Activated CD8-positive, alpha-beta T cell treated with anti-CD3 and anti-CD28 coated beads, Interleukin-2, amount 10 ng/mL, durations not matched to agents 7 days and 5 days (primary cell): ENCODE results near the gene SLC6A6. TPM values are rescaled to one million over a fixed set of nuclear protein-coding genes. Genes with fewer than 3 reads are reported as not detected.

Source experiments
- ATAC-seq: fragments of 150-1000 bp; cut with Tn5 transposase; one replicate; pipeline ENCODE4 v1.10.0; 2021; ENCODE audit warnings: moderate library complexity
- CTCF ChIA-PET: fragments of 350-600 bp; sonication (Branson Sonifier 250); formaldehyde crosslinking; loops from one replicate; lab custom pipeline; 2021; ENCODE audit warnings: antibody characterized with exemption; lab: Charles Lee
- POLR2A ChIA-PET: fragments of 350-600 bp; sonication (Branson Sonifier 250); formaldehyde crosslinking; loops from one replicate; lab custom pipeline; 2021; ENCODE audit warnings: antibody characterized with exemption; lab: Charles Lee
- DNase-seq: peaks from one replicate; pipeline ENCODE4 v3.0.0-alpha.2; 2020
- H3K27ac Mint-ChIP-seq: one replicate; pipeline ENCODE4 v1.8.0; 2021; ENCODE audit warnings: mild to moderate bottlenecking, mixed read lengths
- H3K27me3 Mint-ChIP-seq: one replicate; pipeline ENCODE4 v1.8.0; 2021; ENCODE audit warnings: low read depth, mixed read lengths
- H3K36me3 Mint-ChIP-seq: one replicate; pipeline ENCODE4 v1.8.0; 2021; ENCODE audit warnings: low read depth, mixed read lengths
- H3K4me1 Mint-ChIP-seq: one replicate; pipeline ENCODE4 v1.8.0; 2021; ENCODE audit warnings: low read depth, mixed read lengths
- H3K4me3 Mint-ChIP-seq: one replicate; pipeline ENCODE4 v1.8.0; 2021; ENCODE audit warnings: mild to moderate bottlenecking, mixed read lengths
- H3K9me3 Mint-ChIP-seq: one replicate; pipeline ENCODE4 v1.8.0; 2022; ENCODE audit warnings: mixed read lengths; ENCODE audit not compliant: insufficient read depth
- total RNA-seq, 2 experiments: library from RNA; stranded (reverse); gene quantifications; one replicate each; pipeline ENCODE4 v1.2.3, GENCODE V29; 2021

SLC6A6 gene
- total RNA-seq, 2 experiments from 2014 or later, result 36.8 to 37.9 TPM

DNA sequence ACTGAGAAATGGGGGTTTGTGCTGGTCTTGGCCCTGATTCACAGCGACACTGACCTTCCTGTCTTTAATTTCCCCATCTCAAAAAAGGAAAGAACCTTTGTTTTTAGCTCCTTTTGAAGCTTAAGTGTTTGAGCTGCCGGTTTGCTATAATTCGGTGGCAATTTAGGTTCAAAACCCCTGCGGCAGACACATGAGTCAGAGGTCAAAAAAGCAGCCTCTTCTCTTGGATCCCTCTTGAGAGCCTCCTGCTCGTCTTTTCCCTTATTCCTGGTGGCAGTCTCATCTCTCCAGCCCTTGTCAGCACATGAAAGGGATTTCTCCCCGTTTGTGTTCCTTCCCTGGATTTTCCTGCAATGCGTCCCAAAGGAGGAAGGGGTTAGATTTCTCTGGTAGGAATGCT is 73.2 kb downstream of the SLC6A6 start:
- ATAC-seq (no peak), DNase-seq (no peak)
- H3K36me3 Mint-ChIP-seq, result peaks cover 17% of the 10 kb centered on the region
- no peaks in the 10 kb centered on the region for H3K9me3 Mint-ChIP-seq
- no peaks in the 10 kb centered on the region for H3K27me3 Mint-ChIP-seq
- H3K4me1 Mint-ChIP-seq, result no peaks in the 10 kb centered on the region
- ChIA-PET POLR2A (no interaction called here), CTCF (no interaction called here)
- H3K4me3 Mint-ChIP-seq, result no peak overlapping the region
- H3K27ac Mint-ChIP-seq, result no peak overlapping the region

DNA sequence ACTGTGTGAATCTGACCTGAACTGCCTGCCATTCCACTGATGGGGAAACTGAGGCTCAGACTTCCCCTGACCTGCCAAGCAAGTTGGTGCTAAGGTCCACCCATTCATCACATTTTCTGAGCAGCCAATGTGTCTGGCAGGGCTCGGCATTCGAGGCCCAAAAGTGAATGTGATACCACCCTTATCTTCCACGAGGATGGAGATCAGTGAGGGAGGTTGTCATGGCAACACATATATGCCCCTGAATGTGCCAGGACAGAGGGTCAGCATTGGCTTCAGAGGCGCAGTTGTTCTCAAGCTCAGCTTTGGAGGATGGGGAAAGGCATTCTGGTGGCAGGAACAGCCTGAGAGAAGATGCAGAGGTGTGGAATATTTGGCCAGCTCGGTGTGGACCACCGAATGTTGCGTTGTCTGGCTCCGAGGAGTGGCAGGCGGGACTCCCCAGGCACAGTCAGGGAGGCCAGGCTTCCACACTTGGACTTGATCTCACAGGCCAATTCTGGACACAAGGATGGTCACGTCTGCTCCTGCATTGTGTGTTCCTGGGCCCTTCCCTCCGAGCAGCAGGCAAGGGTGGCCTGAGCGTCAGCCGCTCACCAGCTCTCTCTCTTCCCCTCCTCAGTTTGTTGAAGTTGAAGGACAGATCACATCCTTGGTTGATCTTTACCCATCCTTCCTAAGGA is 74.3 kb downstream of the SLC6A6 start:
- POLR2A ChIA-PET, result no interaction called here
- H3K36me3 Mint-ChIP-seq, result peaks cover 22% of the 10 kb centered on the region

GRCh38 chr3:14477311-14477935 is 75.0 kb downstream of the SLC6A6 start:
- Mint-ChIP-seq H3K9me3 (no peaks in the 10 kb centered on the region), H3K36me3 (peaks cover 25% of the 10 kb centered on the region), H3K27ac (no peak overlapping the region), H3K4me3 (no peak overlapping the region), H3K27me3 (no peaks in the 10 kb centered on the region), H3K4me1 (no peaks in the 10 kb centered on the region)
- DNase-seq (no peak), ATAC-seq (no peak)
- ChIA-PET POLR2A (no interaction called here), CTCF (no interaction called here)

More for the DNA sequence above, 74.3 kb downstream of the SLC6A6 start:
- CTCF ChIA-PET, result no interaction called here
- no peak overlapping the region for H3K4me3 Mint-ChIP-seq
- H3K27me3 Mint-ChIP-seq, result no peaks in the 10 kb centered on the region
- H3K4me1 Mint-ChIP-seq, result no peaks in the 10 kb centered on the region
- H3K27ac Mint-ChIP-seq, result no peak overlapping the region
- ATAC-seq (no peak), DNase-seq (no peak)
- no peaks in the 10 kb centered on the region for H3K9me3 Mint-ChIP-seq

DNA sequence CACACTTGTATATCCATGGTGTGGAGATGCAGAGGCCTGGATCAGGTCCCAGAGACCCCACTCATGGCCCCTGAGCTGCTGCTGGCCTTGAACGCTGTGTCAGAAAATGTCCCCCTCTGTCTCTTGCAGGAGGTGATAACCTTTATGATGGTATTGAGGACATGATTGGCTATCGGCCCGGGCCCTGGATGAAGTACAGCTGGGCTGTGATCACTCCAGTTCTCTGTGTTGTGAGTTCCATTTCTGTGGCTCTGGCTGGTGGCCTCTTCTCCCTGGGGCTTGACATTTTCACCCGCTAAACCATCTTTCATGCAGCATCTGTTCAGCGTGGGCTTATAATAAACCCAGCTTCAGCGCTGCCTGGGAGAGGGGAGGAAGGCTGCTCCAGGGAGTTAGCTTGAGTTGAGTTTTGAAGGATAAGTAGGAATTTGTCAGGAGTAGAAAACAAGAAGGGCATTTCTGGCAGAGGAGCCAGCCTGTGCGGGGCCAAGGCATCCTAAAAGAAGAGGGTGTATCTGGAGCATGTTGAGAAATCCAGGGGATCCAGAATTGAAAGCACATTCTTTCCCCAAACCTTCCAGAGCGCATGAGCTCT is 76.6 kb downstream of the SLC6A6 start:
- POLR2A ChIA-PET, result no interaction called here
- CTCF ChIA-PET, result interaction anchor here (1.6 kb wide), 1 partner anchor 276 kb away, joined by 3 read pairs; no protein-coding TSS in a partner anchor
- DNase-seq, result no peak

GRCh38 chr3:14479591-14479990 is 77.2 kb downstream of the SLC6A6 start:
- Mint-ChIP-seq H3K36me3 (peaks cover 35% of the 10 kb centered on the region), H3K9me3 (no peaks in the 10 kb centered on the region), H3K27me3 (no peaks in the 10 kb centered on the region), H3K4me1 (no peaks in the 10 kb centered on the region), H3K4me3 (no peak overlapping the region), H3K27ac (no peak overlapping the region)
- DNase-seq (no peak), ATAC-seq (no peak)
- CTCF ChIA-PET, result interaction anchor here (1.6 kb wide), 1 partner anchor 276 kb away, joined by 3 read pairs; no protein-coding TSS in a partner anchor
- POLR2A ChIA-PET, result no interaction called here

More for the DNA sequence above, 76.6 kb downstream of the SLC6A6 start:
- Mint-ChIP-seq H3K27me3 (no peaks in the 10 kb centered on the region), H3K4me1 (no peaks in the 10 kb centered on the region), H3K9me3 (no peaks in the 10 kb centered on the region), H3K27ac (no peak overlapping the region), H3K4me3 (no peak overlapping the region), H3K36me3 (peaks cover 30% of the 10 kb centered on the region)
- ATAC-seq, result no peak

DNA sequence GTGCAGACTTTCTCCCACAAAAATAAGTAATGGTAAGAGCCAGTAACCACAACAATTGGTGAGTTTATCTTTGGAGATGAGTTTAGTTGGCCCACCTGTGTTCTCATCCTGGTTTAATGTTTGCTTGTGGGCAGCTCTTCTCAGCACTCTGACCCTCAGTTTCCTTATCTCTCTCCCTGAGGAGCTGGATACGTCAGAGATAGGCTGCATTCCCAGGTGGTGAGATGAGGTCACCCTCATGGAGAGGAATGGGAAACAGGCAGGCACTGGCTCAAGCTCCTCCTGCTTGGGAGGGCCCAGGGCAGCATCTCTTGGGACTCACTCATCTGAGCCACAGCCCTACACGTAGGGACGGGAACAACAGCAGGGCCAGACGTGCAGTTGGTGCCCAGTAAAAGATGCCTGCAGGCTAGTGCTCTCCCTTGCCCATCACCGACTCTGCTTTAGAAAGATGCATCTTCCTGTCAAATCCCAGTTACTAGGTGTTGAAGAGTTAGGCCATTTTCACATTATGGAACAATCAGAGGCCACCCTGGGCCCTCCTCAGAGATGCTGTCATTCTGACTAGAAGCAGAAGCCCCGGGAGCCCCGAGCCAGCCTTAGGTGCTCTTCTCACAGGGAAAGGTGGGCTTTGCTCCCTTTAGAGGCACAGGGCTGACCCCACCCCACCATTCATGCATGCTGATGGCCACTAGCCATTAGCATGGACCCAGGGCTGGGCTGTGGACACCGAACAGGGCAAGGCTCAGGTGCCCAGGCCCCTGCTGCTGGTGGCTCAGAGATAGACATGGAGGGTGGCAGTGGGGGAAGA is 78.0 kb downstream of the SLC6A6 start:
- no peak for DNase-seq
- ChIA-PET CTCF (no interaction called here), POLR2A (no interaction called here)
- Mint-ChIP-seq H3K27me3 (no peaks in the 10 kb centered on the region), H3K36me3 (peaks cover 38% of the 10 kb centered on the region), H3K27ac (peak overlapping the region; percentile 1), H3K4me3 (no peak overlapping the region), H3K4me1 (no peaks in the 10 kb centered on the region), H3K9me3 (no peaks in the 10 kb centered on the region)
- ATAC-seq, result no peak

- DNase-seq (no peak), ATAC-seq (no peak)
- Mint-ChIP-seq H3K27ac (peak overlapping the region; percentile 6), H3K27me3 (no peaks in the 10 kb centered on the region), H3K36me3 (peaks cover 38% of the 10 kb centered on the region), H3K9me3 (no peaks in the 10 kb centered on the region), H3K4me1 (no peaks in the 10 kb centered on the region), H3K4me3 (no peak overlapping the region)
- POLR2A ChIA-PET, result no interaction called here
- CTCF ChIA-PET, result no interaction called here
Measured at GRCh38 chr3:14481018-14481645, 78.7 kb downstream of the SLC6A6 start.

- ATAC-seq, result no peak
- DNase-seq, result no peak
- Mint-ChIP-seq H3K36me3 (peaks cover 38% of the 10 kb centered on the region), H3K27me3 (no peaks in the 10 kb centered on the region), H3K4me1 (no peaks in the 10 kb centered on the region), H3K4me3 (no peak overlapping the region), H3K9me3 (no peaks in the 10 kb centered on the region), H3K27ac (peak overlapping the region; percentile 7)
- POLR2A ChIA-PET, result no interaction called here
- CTCF ChIA-PET, result no interaction called here
Measured at GRCh38 chr3:14481646-14482036, 79.2 kb downstream of the SLC6A6 start.

DNA sequence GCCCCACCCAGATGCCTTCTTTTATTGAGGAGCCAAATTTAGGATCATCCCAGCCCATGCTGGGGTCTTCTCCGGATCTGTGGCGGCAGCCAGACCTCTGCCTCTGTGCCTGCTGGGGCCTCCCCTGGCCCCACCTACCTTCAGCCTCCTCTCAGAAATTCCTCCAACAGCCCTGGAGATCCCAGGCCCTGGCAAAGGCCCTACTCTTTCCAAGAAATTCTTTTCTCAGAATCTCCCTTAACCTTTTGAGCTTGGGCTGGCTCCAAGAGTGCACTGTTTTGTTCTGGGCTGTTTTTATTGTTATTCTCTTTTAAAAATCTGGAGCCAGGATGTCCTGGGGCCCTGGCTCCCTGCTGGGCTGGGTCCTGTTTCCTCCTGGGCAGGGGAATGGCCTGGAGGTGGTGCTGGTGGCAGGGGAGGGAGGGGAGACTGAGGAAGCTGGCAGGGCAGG is 79.9 kb downstream of the SLC6A6 start:
- no peak for DNase-seq
- Mint-ChIP-seq H3K27me3 (no peaks in the 10 kb centered on the region), H3K4me3 (no peak overlapping the region), H3K9me3 (no peaks in the 10 kb centered on the region), H3K4me1 (no peaks in the 10 kb centered on the region), H3K36me3 (peaks cover 38% of the 10 kb centered on the region), H3K27ac (no peak overlapping the region)
- ATAC-seq, result no peak
- ChIA-PET POLR2A (no interaction called here), CTCF (no interaction called here)

DNA sequence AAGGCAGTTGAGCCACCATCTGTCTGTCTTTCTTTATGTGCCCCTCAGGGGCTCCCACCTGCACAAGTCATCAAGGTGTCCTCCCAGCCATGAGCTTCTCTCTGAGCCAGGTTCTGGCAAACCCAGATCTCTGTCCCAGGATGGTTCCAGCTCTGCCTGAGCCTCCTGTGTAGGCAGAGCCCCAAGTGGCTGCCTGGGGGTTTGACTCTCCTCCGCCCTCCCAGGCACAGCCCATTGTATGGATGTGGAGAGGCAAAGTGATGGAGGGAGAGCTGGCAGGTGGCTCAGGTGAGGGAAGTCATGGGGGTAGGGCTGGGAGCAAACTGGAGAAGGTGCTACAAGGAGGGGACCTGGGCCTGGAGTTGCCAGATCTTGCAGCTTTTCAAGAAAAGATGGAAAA is 80.9 kb downstream of the SLC6A6 start:
- H3K27me3 Mint-ChIP-seq, result no peaks in the 10 kb centered on the region
- no peak for DNase-seq
- no peak for ATAC-seq
- ChIA-PET CTCF (interaction anchor here (0.5 kb wide), 1 partner anchor 15 kb away, joined by 3 read pairs; no protein-coding TSS in a partner anchor), POLR2A (no interaction called here)
- H3K4me3 Mint-ChIP-seq, result no peak overlapping the region
- H3K4me1 Mint-ChIP-seq, result no peaks in the 10 kb centered on the region
- H3K9me3 Mint-ChIP-seq, result no peaks in the 10 kb centered on the region
- peak overlapping the region; percentile 5 for H3K27ac Mint-ChIP-seq
- peaks cover 30% of the 10 kb centered on the region for H3K36me3 Mint-ChIP-seq

- H3K9me3 Mint-ChIP-seq, result no peaks in the 10 kb centered on the region
- ChIA-PET CTCF (interaction anchor here (1.2 kb wide), 1 partner anchor 16 kb away, joined by 3 read pairs; no protein-coding TSS in a partner anchor), POLR2A (interaction anchor here (0.6 kb wide), 1 partner anchor 314 kb away, joined by 3 read pairs; no protein-coding TSS in a partner anchor)
- ATAC-seq (no peak), DNase-seq (no peak)
- H3K4me1 Mint-ChIP-seq, result no peaks in the 10 kb centered on the region
- H3K4me3 Mint-ChIP-seq, result no peak overlapping the region
- no peak overlapping the region for H3K27ac Mint-ChIP-seq
- H3K27me3 Mint-ChIP-seq, result no peaks in the 10 kb centered on the region
- H3K36me3 Mint-ChIP-seq, result peaks cover 23% of the 10 kb centered on the region
Measured at GRCh38 chr3:14484741-14485140, 82.3 kb downstream of the SLC6A6 start.
